Keratinocyte (primary cell): ENCODE measurements around the gene CCNYL1.

ENCODE experiments used
- CTCF ChIP-seq, 3 experiments: IDR thresholded peaks in 1 of 3; conservative IDR thresholded peaks in 1 of 3; optimal IDR thresholded peaks in 1 of 3; 2 replicates in 2 of 3; 3 replicates in 1 of 3; pipeline versions ENCODE3 to v1.5.1; 2011; ENCODE audit warnings: low read length in 3 of 3, mild to moderate bottlenecking in 3 of 3, moderate library complexity in 2 of 3, control low read depth in 1 of 3, inconsistent platforms in 1 of 3; ENCODE audit not compliant: insufficient read depth in 2 of 3; ENCODE audit errors: extremely low read depth in 1 of 3
- EZH2 ChIP-seq: IDR thresholded peaks from one replicate; pipeline ENCODE4 v1.6.1; 2012; ENCODE audit warnings: inconsistent platforms, mild to moderate bottlenecking, low read length, moderate library complexity

- no peak for TF ChIP-seq CTCF (optimal IDR thresholded peaks at IDR 0.05 in 1 of 3, IDR thresholded peaks at IDR 0.05 in 1 of 3, conservative IDR thresholded peaks at IDR 0.05 in 1 of 3; ENCODE audit: extremely low read depth in 1 of 3, insufficient read depth in 2 of 3, low read length in 3 of 3)
- TF ChIP-seq EZH2 = no peak
Measured at GRCh38 chr2:207674826-207675225, 36.6 kb upstream of the CCNYL1 start.
